ENCODE measurements around the gene AGAP1. TPM values are rescaled to one million over a fixed set of nuclear protein-coding genes. Genes with fewer than 3 reads are reported as not detected.

AGAP1 gene
- total RNA-seq, 2 experiments from 2014 or later = not detected

DNA sequence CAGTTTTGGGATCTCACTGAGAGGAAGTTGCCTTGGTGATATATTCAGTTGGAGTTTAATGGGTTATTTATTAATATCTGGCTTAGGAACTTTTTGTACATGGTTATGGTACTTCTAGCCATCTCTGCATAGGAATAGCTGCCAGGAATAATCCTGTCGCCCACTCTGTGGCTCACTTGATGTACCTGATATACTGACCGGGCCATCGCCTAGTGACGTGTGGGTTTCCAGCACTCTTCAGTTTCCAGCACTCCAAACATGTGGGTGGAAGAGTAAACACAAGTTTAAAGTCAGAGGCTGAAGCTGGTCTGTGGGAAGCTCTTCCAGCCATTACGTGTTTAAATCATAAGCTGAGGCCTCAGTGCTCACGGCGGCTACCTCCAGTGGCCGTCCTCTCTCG, 44.3 kb upstream of the AGAP1 start:
- H2AFZ ChIP-seq (ENCODE audit: low read length) = no peak overlapping the region
- H3K4me3 ChIP-seq (ENCODE audit: low read depth, low read length, poor library complexity, severe bottlenecking) = no peak overlapping the region
- no peaks in the 10 kb centered on the region for H3K4me1 ChIP-seq (ENCODE audit: insufficient read depth, low read length, poor library complexity, severe bottlenecking)
- no peaks in the 10 kb centered on the region for H3K36me3 ChIP-seq (ENCODE audit: insufficient read depth, low read length)
- H3K27ac ChIP-seq (ENCODE audit: low read depth, low read length, poor library complexity, severe bottlenecking) = no peak overlapping the region
- intact Hi-C loops (cut with micrococcal nuclease; ENCODE audit: unreplicated experiment) = no loop called here
- H3K9me3 ChIP-seq (ENCODE audit: low read length) = no peaks in the 10 kb centered on the region
- no peak for DNase-seq (ENCODE audit: low spot score)
- H3K79me2 ChIP-seq (ENCODE audit: insufficient read depth, low read depth, low read length) = no peaks in the 10 kb centered on the region
- H3K9me2 ChIP-seq (ENCODE audit: insufficient read depth, low read length) = no peaks in the 10 kb centered on the region
- no TSS peak for BruUV-seq (replicated peaks)
- TF ChIP-seq, protein P1, sequence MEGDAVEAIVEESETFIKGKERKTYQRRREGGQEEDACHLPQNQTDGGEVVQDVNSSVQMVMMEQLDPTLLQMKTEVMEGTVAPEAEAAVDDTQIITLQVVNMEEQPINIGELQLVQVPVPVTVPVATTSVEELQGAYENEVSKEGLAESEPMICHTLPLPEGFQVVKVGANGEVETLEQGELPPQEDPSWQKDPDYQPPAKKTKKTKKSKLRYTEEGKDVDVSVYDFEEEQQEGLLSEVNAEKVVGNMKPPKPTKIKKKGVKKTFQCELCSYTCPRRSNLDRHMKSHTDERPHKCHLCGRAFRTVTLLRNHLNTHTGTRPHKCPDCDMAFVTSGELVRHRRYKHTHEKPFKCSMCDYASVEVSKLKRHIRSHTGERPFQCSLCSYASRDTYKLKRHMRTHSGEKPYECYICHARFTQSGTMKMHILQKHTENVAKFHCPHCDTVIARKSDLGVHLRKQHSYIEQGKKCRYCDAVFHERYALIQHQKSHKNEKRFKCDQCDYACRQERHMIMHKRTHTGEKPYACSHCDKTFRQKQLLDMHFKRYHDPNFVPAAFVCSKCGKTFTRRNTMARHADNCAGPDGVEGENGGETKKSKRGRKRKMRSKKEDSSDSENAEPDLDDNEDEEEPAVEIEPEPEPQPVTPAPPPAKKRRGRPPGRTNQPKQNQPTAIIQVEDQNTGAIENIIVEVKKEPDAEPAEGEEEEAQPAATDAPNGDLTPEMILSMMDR (conservative IDR thresholded peaks at IDR 0.05; ENCODE audit: low read length) = no peak
- no peak for TF ChIP-seq EZH2phosphoT487 (IDR thresholded peaks at IDR 0.05; ENCODE audit: borderline replicate concordance, low read depth, low read length)
- POLR2A ChIA-PET = interaction anchor here (0.7 kb wide), 1 partner anchor 16 kb away, joined by 3 read pairs; no protein-coding TSS in a partner anchor
- H3K4me2 ChIP-seq (ENCODE audit: low read length) = no peak overlapping the region
- CTCF ChIA-PET (ENCODE audit: unreplicated experiment) = no interaction called here
- no peaks in the 10 kb centered on the region for H4K20me1 ChIP-seq (ENCODE audit: insufficient read depth, low read length)

DNA sequence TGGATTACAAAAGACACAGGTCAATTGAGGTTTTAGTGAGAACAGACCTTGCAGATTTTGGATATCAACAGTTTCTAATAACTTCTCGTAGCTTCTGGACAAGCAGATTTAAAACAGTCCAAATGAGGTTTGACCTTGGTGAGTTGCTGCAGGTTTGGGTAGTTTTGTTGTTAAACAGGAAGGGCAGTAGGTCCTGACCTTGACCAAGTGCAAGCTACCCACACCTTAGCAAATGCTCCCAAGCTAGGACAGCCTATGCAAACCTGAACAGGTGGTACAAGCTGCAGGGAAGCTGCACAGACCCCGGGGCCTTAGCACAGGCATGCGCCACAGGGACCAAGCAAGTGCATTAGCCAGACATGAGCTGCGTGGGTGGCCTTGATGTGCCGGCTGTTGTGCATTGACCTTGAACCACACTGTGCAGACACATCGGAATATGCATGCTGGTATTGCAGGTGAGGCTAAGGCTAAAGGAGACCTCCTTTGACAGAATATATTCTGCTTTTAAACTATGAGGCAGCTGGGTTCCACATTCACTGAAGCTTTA, 40.2 kb upstream of the AGAP1 start:
- Histone ChIP-seq H3K4me2 (ENCODE audit: low read length) (no peak overlapping the region), H3K9me2 (ENCODE audit: insufficient read depth, low read length) (no peaks in the 10 kb centered on the region), H3K4me1 (ENCODE audit: insufficient read depth, low read length, poor library complexity, severe bottlenecking) (no peaks in the 10 kb centered on the region), H4K20me1 (ENCODE audit: insufficient read depth, low read length) (no peaks in the 10 kb centered on the region), H3K4me3 (ENCODE audit: low read depth, low read length, poor library complexity, severe bottlenecking) (no peak overlapping the region), H2AFZ (ENCODE audit: low read length) (no peak overlapping the region), H3K9me3 (ENCODE audit: low read length) (no peaks in the 10 kb centered on the region), H3K79me2 (ENCODE audit: insufficient read depth, low read depth, low read length) (no peaks in the 10 kb centered on the region), H3K27ac (ENCODE audit: low read depth, low read length, poor library complexity, severe bottlenecking) (no peak overlapping the region), H3K36me3 (ENCODE audit: insufficient read depth, low read length) (no peaks in the 10 kb centered on the region)
- TF ChIP-seq, protein P1 (conservative IDR thresholded peaks at IDR 0.05; ENCODE audit: low read length) = no peak
- no peak for TF ChIP-seq EZH2phosphoT487 (IDR thresholded peaks at IDR 0.05; ENCODE audit: borderline replicate concordance, low read depth, low read length)
- POLR2A ChIA-PET = interaction anchor here (0.5 to 0.7 kb wide), 2 partner anchors 58 to 943 kb away, joined by 3 read pairs; no protein-coding TSS in a partner anchor
- no peak for DNase-seq (ENCODE audit: low spot score)
- intact Hi-C loops (cut with micrococcal nuclease; ENCODE audit: unreplicated experiment) = no loop called here
- no TSS peak for BruUV-seq (replicated peaks)
- CTCF ChIA-PET (ENCODE audit: unreplicated experiment) = no interaction called here

DNA sequence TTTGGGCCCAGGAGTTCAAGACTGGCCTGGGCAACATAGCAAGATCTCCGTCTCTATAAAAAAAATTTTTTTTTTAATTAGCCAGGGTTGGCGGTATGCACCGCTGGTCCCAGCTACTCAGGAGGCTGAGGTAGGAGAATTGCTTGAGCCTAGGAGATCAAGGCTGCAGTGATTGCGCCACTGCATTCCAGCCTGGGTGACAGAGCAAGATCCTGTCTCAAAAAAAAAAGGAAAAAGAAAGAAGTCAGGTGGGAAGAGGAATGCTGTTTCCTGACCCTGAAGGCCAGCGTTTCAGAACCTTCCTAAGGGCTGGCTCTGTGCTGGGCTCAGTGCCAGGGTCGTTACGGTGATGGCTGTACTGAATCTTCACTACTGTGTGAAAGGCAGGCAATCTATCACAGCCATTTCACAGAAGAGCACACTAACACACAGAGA, 35.0 kb upstream of the AGAP1 start:
- TF ChIP-seq EZH2phosphoT487 (IDR thresholded peaks at IDR 0.05; ENCODE audit: borderline replicate concordance, low read depth, low read length) = no peak
- TF ChIP-seq, protein P1 (conservative IDR thresholded peaks at IDR 0.05; ENCODE audit: low read length) = no peak
- intact Hi-C loops (cut with micrococcal nuclease; ENCODE audit: unreplicated experiment) = no loop called here
- H3K27ac ChIP-seq (ENCODE audit: low read depth, low read length, poor library complexity, severe bottlenecking) = no peak overlapping the region
- no peaks in the 10 kb centered on the region for H3K9me3 ChIP-seq (ENCODE audit: low read length)
- ChIA-PET CTCF (ENCODE audit: unreplicated experiment) (no interaction called here), POLR2A (no interaction called here)
- no peak overlapping the region for H3K4me2 ChIP-seq (ENCODE audit: low read length)
- H3K4me1 ChIP-seq (ENCODE audit: insufficient read depth, low read length, poor library complexity, severe bottlenecking) = no peaks in the 10 kb centered on the region
- no peaks in the 10 kb centered on the region for H3K9me2 ChIP-seq (ENCODE audit: insufficient read depth, low read length)
- no peaks in the 10 kb centered on the region for H3K79me2 ChIP-seq (ENCODE audit: insufficient read depth, low read depth, low read length)
- H3K4me3 ChIP-seq (ENCODE audit: low read depth, low read length, poor library complexity, severe bottlenecking) = no peak overlapping the region
- BruUV-seq (replicated peaks) = no TSS peak
- no peaks in the 10 kb centered on the region for H3K36me3 ChIP-seq (ENCODE audit: insufficient read depth, low read length)
- H2AFZ ChIP-seq (ENCODE audit: low read length) = no peak overlapping the region
- no peaks in the 10 kb centered on the region for H4K20me1 ChIP-seq (ENCODE audit: insufficient read depth, low read length)
- DNase-seq (ENCODE audit: low spot score) = no peak

Data from OCI-LY7 (cell line).